ENCODE results near the gene UBN1.

- TF ChIP-seq CBX5 (IDR thresholded peaks at IDR 0.05; ENCODE audit: low read depth) (no peak), SMC3 (IDR thresholded peaks at IDR 0.05; ENCODE audit: borderline replicate concordance, low read length) (no peak), PRDM15 (CRISPR knock-in tag; IDR thresholded peaks at IDR 0.05) (no peak), POU2F2 (IDR thresholded peaks at IDR 0.05; ENCODE audit: borderline replicate concordance, low read depth, low read length) (no peak), POLR2A (IDR thresholded peaks at IDR 0.05; ENCODE audit: low read depth, low read length) (no peak)
These were observed 62.5 kb downstream of the UBN1 start for GRCh38 chr16:4909825-4910224.
